ENCODE data around the gene CATSPER3. TPM values are rescaled to one million over a fixed set of nuclear protein-coding genes. Genes with fewer than 3 reads are reported as not detected.

CATSPER3 gene
- total RNA-seq, 1 experiment from 2014 or later, result 0.37 TPM

DNA sequence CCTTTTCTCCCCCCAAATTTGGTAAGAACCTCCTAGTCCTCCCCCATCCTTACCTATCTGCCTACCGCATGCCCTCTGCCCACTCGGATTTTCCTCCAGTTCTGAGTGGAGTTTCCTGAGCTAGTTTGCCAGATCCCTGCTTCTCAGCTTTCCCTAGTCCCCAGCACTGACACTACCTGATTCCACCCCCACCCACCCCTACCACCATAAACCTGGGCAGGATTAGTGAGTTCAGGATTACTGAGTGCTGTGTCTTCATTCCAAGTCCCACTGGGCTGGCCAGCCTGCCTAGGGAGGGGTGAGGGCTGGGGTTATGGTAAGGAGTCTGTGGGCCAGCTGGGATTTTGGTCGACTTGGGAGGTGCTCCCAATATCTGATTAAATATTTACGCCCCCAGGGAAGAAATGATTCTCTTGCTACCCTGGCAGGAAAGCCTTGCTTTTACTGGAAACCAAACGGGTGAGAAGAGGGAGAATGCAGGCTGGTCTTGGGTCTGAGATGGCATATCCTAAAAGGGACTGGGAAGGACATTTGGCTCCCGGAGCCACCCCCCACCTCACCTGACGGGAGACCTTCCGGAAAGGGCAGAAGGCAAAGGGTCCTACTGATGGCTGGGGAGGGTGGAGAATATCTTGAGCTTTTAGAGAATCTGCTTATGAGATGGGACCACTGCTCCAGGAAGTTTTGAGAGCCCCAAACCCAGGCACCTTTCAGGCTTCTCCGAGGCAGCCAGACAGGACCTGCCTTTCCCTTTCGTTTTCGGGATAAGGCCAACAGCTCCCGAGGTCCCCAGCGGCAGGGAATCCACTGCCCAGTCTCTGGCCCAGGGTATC, 62.6 kb downstream of the CATSPER3 start:
- CTCF ChIA-PET, result interaction anchor here (1.0 to 1.2 kb wide), 2 partner anchors 125 to 149 kb away, joined by 3 read pairs; no protein-coding TSS in a partner anchor
- peak overlapping the region; percentile 61 for H3K4me3 Mint-ChIP-seq
- ATAC-seq (peak; percentile 1; the same call in 1 of the 2 replicates), DNase-seq (ENCODE audit: low spot score) (no peak)
- TF ChIP-seq FOXK1 (CRISPR knock-in tag; IDR thresholded peaks at IDR 0.05), result no peak
- TF ChIP-seq, protein P1, sequence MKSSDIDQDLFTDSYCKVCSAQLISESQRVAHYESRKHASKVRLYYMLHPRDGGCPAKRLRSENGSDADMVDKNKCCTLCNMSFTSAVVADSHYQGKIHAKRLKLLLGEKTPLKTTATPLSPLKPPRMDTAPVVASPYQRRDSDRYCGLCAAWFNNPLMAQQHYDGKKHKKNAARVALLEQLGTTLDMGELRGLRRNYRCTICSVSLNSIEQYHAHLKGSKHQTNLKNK (CRISPR knock-in tag; IDR thresholded peaks at IDR 0.05), result no peak
- no peak for TF ChIP-seq MYBL2 (CRISPR knock-in tag; IDR thresholded peaks at IDR 0.05)
- no peak for TF ChIP-seq FOXJ3 (CRISPR knock-in tag; IDR thresholded peaks at IDR 0.05; ENCODE audit: borderline replicate concordance)
- TF ChIP-seq SP1 (CRISPR knock-in tag; conservative IDR thresholded peaks at IDR 0.05), result no peak
- TF ChIP-seq EMX1 (CRISPR knock-in tag; IDR thresholded peaks at IDR 0.05), result no peak
- TF ChIP-seq, protein P2, sequence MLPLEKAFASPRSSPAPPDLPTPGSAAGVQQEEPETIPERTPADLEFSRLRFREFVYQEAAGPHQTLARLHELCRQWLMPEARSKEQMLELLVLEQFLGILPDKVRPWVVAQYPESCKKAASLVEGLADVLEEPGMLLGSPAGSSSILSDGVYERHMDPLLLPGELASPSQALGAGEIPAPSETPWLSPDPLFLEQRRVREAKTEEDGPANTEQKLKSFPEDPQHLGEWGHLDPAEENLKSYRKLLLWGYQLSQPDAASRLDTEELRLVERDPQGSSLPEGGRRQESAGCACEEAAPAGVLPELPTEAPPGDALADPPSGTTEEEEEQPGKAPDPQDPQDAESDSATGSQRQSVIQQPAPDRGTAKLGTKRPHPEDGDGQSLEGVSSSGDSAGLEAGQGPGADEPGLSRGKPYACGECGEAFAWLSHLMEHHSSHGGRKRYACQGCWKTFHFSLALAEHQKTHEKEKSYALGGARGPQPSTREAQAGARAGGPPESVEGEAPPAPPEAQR (CRISPR knock-in tag; IDR thresholded peaks at IDR 0.05), result no peak
- TF ChIP-seq ZNF396 (CRISPR knock-in tag; IDR thresholded peaks at IDR 0.05; ENCODE audit: borderline replicate concordance), result no peak
- H3K9me3 Mint-ChIP-seq, result no peaks in the 10 kb centered on the region
- no peaks in the 10 kb centered on the region for H3K36me3 Mint-ChIP-seq
- POLR2A ChIA-PET, result interaction anchor here (0.9 kb wide), 1 partner anchor 10 kb away, joined by 4 read pairs; no protein-coding TSS in a partner anchor
- H3K27me3 Mint-ChIP-seq (ENCODE audit: low read depth), result peaks cover 94% of the 10 kb centered on the region
- H3K27ac Mint-ChIP-seq, result no peak overlapping the region
- H3K4me1 Mint-ChIP-seq, result peaks cover 54% of the 10 kb centered on the region

DNA sequence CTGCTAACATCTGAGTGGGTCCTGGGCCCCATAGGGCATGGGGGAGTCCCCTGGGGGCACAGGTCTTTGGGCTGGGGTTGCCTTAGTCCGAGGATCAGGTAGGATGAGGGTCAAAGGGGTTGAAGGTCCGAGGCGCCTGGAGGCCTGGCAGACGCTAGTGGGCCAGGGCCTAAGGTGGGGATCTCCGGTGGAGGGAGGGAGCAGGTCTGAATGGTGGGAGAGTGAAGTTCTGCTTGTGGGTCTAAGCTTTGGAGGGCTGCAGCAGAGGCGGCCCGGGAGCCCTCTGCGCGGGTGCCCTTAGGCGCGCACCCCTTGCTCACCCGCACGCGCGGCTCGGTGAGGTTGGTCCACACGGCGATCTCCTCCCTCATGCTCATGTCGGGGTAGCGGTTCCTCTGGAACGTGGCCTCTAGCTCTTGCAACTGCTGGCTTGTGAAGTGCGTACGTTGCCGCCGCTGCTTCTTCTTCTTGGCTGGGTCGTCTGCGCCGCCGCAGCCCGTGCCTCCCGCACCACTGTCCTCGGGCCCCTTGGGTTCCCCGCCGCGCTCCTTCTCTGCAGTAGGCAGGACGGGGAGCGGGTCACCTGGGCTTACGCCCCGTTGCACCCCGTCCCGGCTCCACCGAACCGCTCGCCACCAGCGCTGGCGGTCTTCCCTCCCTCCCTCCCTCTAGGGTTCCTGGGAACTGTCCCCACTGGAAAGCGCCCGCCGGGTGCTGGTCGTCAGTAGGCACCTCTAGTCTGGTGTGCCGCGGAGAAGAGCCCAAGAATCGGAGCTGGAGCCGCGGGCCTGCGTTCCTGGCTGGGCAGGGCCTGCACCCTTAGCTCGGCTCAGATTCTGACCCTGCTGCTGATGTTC, 63.5 kb downstream of the CATSPER3 start:
- peak overlapping the region; percentile 61 for H3K4me3 Mint-ChIP-seq
- no peaks in the 10 kb centered on the region for H3K9me3 Mint-ChIP-seq
- no peak overlapping the region for H3K27ac Mint-ChIP-seq
- H3K27me3 Mint-ChIP-seq (ENCODE audit: low read depth), result peaks cover 94% of the 10 kb centered on the region
- CTCF ChIA-PET, result interaction anchor here (1.0 to 1.2 kb wide), 2 partner anchors 126 to 149 kb away, joined by 3 read pairs; no protein-coding TSS in a partner anchor
- POLR2A ChIA-PET, result interaction anchor here (0.9 kb wide), 1 partner anchor 9 kb away, joined by 4 read pairs; no protein-coding TSS in a partner anchor
- H3K36me3 Mint-ChIP-seq, result no peaks in the 10 kb centered on the region
- ATAC-seq, result peak; percentile 2; the same call in 1 of the 2 replicates
- peak; percentile 59 for DNase-seq (ENCODE audit: low spot score)
- peaks cover 54% of the 10 kb centered on the region for H3K4me1 Mint-ChIP-seq
- TF ChIP-seq, protein P3, sequence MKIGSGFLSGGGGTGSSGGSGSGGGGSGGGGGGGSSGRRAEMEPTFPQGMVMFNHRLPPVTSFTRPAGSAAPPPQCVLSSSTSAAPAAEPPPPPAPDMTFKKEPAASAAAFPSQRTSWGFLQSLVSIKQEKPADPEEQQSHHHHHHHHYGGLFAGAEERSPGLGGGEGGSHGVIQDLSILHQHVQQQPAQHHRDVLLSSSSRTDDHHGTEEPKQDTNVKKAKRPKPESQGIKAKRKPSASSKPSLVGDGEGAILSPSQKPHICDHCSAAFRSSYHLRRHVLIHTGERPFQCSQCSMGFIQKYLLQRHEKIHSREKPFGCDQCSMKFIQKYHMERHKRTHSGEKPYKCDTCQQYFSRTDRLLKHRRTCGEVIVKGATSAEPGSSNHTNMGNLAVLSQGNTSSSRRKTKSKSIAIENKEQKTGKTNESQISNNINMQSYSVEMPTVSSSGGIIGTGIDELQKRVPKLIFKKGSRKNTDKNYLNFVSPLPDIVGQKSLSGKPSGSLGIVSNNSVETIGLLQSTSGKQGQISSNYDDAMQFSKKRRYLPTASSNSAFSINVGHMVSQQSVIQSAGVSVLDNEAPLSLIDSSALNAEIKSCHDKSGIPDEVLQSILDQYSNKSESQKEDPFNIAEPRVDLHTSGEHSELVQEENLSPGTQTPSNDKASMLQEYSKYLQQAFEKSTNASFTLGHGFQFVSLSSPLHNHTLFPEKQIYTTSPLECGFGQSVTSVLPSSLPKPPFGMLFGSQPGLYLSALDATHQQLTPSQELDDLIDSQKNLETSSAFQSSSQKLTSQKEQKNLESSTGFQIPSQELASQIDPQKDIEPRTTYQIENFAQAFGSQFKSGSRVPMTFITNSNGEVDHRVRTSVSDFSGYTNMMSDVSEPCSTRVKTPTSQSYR (CRISPR knock-in tag; IDR thresholded peaks at IDR 0.05), result no peak
- TF ChIP-seq ZNF423 (CRISPR knock-in tag; IDR thresholded peaks at IDR 0.05), result peak; percentile 9; the same call in 1 of the 2 replicates

DNA sequence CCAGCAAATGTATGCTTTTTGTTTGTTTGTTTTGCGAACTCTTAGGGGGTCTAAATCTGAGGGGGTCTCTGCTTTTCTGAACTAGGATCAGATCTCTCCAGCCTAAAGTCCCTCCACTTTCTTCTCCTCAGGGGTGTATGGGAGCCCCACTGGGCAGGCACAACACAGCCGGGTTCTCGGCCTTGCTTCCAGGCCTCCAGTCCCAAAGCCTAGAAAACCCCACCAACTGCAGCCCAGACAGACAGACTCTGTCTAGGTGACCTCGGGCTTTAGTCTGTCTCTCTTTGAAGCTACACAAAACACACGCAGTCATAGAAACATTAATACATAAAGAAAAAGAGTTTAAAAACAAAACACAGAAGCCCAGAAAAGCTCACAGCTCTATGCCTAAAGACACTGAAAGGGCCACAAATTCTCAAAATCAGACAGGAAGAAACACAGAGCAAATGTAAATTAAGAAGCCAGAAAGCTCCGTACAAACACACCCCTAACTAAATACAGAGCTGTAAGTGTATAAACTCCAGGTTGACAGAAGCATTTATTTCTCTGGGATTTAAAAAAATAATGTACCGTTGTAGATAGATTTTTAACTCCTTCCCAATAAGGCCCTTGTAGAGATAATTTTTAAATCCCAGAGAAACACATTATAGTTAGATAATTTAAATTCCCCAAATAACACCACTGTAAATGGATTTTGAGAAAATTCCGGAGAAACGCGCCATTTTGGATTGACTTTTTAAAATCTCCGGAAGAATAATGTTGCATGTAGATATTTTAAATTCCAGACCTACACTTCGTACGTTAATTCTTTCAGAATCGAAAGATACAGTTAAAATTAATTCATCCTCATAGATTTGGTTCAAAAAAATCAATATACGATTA, 64.3 kb downstream of the CATSPER3 start:
- POLR2A ChIA-PET, result no interaction called here
- peaks cover 49% of the 10 kb centered on the region for H3K4me1 Mint-ChIP-seq
- H3K36me3 Mint-ChIP-seq, result no peaks in the 10 kb centered on the region
- no peak overlapping the region for H3K27ac Mint-ChIP-seq
- ATAC-seq, result no peak
- H3K4me3 Mint-ChIP-seq, result peak overlapping the region; percentile 51
- no peaks in the 10 kb centered on the region for H3K9me3 Mint-ChIP-seq
- DNase-seq (ENCODE audit: low spot score), result no peak
- CTCF ChIA-PET, result interaction anchor here (1.7 kb wide), 1 partner anchor 11 kb away, joined by 3 read pairs; no protein-coding TSS in a partner anchor
- peaks cover 94% of the 10 kb centered on the region for H3K27me3 Mint-ChIP-seq (ENCODE audit: low read depth)
- TF ChIP-seq FOXJ3 (CRISPR knock-in tag; IDR thresholded peaks at IDR 0.05; ENCODE audit: borderline replicate concordance) (no peak), SMAD4 (CRISPR knock-in tag; IDR thresholded peaks at IDR 0.05) (no peak), ELF4 (CRISPR knock-in tag; IDR thresholded peaks at IDR 0.05; ENCODE audit: low read depth) (no peak), JAZF1 (CRISPR knock-in tag; IDR thresholded peaks at IDR 0.05) (no peak), NR1H2 (CRISPR knock-in tag; IDR thresholded peaks at IDR 0.05) (no peak), GTF2I (CRISPR knock-in tag; conservative IDR thresholded peaks at IDR 0.05) (no peak), NR3C1 (CRISPR knock-in tag; conservative IDR thresholded peaks at IDR 0.05; ENCODE audit: low read depth) (no peak)
- TF ChIP-seq, protein P4, sequence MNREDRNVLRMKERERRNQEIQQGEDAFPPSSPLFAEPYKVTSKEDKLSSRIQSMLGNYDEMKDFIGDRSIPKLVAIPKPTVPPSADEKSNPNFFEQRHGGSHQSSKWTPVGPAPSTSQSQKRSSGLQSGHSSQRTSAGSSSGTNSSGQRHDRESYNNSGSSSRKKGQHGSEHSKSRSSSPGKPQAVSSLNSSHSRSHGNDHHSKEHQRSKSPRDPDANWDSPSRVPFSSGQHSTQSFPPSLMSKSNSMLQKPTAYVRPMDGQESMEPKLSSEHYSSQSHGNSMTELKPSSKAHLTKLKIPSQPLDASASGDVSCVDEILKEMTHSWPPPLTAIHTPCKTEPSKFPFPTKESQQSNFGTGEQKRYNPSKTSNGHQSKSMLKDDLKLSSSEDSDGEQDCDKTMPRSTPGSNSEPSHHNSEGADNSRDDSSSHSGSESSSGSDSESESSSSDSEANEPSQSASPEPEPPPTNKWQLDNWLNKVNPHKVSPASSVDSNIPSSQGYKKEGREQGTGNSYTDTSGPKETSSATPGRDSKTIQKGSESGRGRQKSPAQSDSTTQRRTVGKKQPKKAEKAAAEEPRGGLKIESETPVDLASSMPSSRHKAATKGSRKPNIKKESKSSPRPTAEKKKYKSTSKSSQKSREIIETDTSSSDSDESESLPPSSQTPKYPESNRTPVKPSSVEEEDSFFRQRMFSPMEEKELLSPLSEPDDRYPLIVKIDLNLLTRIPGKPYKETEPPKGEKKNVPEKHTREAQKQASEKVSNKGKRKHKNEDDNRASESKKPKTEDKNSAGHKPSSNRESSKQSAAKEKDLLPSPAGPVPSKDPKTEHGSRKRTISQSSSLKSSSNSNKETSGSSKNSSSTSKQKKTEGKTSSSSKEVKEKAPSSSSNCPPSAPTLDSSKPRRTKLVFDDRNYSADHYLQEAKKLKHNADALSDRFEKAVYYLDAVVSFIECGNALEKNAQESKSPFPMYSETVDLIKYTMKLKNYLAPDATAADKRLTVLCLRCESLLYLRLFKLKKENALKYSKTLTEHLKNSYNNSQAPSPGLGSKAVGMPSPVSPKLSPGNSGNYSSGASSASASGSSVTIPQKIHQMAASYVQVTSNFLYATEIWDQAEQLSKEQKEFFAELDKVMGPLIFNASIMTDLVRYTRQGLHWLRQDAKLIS (CRISPR knock-in tag; IDR thresholded peaks at IDR 0.05; ENCODE audit: borderline replicate concordance), result no peak

Measured in WTC11 (cell line).